Tongue (tissue), 2 donors: Measurements from ENCODE around the gene PPP2R2C. TPM values are rescaled to one million over a fixed set of nuclear protein-coding genes. Genes with fewer than 3 reads are reported as not detected.

Experiments used
- DNase-seq: peaks from one replicate; pipeline ENCODE4 v3.0.0-alpha.2; 2015
- total RNA-seq: library from RNA; depleted of rRNA; stranded (reverse); fragments of >200 nt; gene quantifications from one replicate; pipeline ENCODE4 v1.2.3, GENCODE V29; 2014

Gene PPP2R2C
- total RNA-seq, 1 donor from 2014 or later: 8.8 TPM

DNA sequence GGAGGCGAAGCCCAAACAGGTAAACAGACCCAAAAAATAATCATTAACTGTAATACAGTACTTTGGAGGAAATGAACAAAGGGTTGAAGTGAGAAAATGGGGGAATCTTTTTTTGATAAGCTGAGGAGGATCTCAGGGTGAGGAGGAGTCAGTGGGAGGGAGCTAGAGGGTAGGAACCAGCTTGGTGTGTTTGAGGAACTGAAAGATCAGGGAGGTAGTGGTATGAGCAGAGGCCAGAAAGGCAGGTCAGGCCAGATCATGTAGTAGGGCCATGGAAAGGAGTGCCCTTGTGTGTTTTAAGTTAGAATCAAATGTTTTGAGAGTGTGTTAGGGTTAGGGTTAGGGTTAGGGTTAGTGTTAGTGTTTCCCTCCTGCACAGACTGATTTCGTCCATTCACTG is 48.8 kb downstream of the PPP2R2C start:
- DNase-seq: no peak

GRCh38 chr4:6422866-6423265 is 49.5 kb downstream of the PPP2R2C start:
- no peak for DNase-seq

- no peak for DNase-seq
Observed at GRCh38 chr4:6422105-6422504, 50.3 kb downstream of the PPP2R2C start.

- no peak for DNase-seq
Observed at GRCh38 chr4:6421397-6421796, 51.0 kb downstream of the PPP2R2C start.

DNA sequence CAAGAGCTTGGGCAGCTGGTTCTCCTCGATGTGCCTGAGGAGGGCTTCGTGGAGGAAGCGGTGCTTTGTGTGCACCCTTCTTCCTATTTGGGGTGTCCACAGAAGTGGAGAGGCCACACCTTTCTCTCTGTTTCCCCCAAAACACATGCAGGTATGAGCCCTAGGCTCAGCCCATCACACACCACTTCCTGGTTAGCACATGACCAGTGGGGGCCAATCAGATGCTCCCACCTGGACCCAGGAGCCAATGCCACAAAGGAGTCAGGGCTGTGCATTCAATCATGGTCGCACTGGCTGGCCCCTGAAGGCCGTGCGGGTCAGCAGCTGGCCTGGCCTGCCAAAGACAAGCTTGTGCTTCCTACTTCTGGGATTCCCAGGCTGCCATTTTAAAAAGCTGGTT is 51.4 kb downstream of the PPP2R2C start:
- no peak for DNase-seq

DNA sequence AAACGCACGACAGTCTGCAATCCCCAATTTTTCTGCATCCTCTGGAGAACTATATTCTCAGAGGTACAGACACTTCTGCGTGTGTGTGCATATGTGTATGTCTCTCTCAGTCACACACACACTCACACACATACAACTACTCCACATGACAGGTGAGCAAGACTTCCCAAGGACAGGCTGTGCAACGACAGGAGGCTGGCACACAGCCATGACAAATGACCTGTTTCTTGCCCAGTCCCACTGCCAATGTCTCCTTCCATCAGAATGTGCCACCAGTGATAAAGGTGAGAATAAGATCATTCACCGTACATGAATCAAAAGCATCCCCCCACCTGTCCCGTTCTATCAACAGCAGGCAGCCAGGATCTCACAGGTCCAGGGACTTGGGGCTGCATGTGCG is 52.4 kb downstream of the PPP2R2C start:
- no peak for DNase-seq

GRCh38 chr4:6419452-6420028 is 52.9 kb downstream of the PPP2R2C start:
- DNase-seq: no peak

- DNase-seq: no peak
Observed at GRCh38 chr4:6418193-6418755, 54.1 kb downstream of the PPP2R2C start.

DNA sequence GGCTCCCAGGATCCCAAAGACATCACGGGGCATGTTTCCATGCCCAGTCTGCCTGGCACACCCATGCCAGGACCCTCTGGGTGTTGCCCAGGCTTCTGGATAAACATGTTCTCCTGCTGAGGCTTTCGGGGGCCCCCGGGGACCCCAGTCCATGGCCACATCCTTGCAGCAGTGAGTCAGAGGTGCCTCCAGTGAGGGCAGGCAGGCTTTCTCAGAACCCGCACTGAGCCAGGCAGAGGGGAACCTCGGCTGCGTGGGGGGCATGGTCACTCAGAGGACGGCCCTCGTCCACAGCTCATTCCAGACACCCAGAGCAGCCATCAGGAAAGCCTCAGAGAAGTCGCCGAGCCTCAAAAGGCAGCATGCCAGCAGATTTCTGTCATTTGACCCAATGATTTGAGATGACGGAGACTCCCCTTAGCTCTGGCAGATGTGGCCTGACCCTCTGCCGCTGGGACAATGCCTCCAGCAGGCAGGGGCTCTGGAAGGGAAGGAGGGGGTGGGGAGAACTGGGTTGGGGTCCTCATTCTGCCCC is 54.8 kb downstream of the PPP2R2C start:
- no peak for DNase-seq

GRCh38 chr4:6416518-6417286 is 55.7 kb downstream of the PPP2R2C start:
- DNase-seq: peak; percentile 5

GRCh38 chr4:6415031-6415705 is 57.2 kb downstream of the PPP2R2C start:
- no peak for DNase-seq

DNA sequence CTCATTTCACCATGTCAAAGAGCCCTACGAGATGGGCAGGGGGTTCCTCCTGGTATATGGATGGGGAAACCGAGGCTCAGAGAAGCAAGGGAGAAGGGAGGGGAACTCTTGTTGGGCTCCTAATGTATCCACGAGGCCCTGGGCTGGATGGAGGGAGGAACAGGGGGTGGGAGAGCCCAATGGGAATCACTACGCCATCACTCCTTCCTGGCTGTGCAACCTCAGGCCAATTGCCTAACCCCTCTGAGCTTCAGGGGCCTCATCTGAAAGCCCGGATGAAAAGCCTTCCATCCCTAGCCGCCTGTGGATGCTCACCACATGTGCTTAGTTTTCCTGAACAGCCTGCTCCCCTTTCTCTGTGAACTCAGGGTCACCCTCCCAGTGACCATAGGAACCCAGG is 57.8 kb downstream of the PPP2R2C start:
- no peak for DNase-seq

GRCh38 chr4:6410664-6411063 is 61.8 kb downstream of the PPP2R2C start:
- DNase-seq: no peak

DNA sequence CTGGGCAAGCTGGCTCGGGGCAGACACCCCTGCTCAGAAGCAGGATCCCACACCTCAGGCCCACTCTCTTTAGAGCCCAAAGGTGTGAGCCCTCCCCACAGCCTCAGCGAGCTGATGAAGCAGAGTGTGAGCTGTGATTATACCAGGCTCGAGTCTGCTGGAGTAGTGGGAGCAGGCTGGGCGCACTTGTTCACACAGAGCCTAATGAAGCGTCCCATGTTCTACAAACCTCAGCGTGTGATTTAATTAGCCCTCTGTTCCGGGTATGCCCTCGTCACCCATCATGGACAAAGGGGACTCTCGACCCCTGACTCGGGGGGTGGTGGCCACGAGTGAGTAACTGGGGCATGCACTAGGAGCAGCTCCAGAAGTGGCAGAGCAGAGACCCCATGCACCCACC is 62.3 kb downstream of the PPP2R2C start:
- no peak for DNase-seq

GRCh38 chr4:6409381-6409780 is 63.0 kb downstream of the PPP2R2C start:
- DNase-seq: no peak

DNA sequence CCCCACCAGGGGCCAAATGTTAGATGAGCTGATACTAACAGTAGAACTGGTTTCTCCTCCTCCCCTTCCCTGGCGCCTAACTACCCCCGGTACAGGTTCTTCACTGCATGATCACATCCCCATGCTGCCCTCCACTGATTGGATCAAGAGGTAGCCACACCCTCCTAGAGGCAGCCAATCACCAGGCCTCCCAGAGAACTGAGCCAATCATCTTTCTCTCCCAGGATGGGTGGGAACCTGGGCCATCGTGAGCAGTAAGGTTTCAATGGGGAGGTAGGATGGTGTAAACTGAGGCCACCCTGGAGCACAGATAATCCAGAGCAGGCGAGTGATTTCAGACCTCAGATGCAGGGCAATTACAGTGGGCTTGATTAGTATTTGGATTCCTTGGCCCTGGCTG is 64.2 kb downstream of the PPP2R2C start:
- DNase-seq: no peak

GRCh38 chr4:6405397-6405706 is 67.1 kb downstream of the PPP2R2C start:
- DNase-seq: no peak

- DNase-seq: no peak
Observed at GRCh38 chr4:6404611-6405396, 67.6 kb downstream of the PPP2R2C start.

- no peak for DNase-seq
Observed at GRCh38 chr4:6403400-6403685, 69.1 kb downstream of the PPP2R2C start.

DNA sequence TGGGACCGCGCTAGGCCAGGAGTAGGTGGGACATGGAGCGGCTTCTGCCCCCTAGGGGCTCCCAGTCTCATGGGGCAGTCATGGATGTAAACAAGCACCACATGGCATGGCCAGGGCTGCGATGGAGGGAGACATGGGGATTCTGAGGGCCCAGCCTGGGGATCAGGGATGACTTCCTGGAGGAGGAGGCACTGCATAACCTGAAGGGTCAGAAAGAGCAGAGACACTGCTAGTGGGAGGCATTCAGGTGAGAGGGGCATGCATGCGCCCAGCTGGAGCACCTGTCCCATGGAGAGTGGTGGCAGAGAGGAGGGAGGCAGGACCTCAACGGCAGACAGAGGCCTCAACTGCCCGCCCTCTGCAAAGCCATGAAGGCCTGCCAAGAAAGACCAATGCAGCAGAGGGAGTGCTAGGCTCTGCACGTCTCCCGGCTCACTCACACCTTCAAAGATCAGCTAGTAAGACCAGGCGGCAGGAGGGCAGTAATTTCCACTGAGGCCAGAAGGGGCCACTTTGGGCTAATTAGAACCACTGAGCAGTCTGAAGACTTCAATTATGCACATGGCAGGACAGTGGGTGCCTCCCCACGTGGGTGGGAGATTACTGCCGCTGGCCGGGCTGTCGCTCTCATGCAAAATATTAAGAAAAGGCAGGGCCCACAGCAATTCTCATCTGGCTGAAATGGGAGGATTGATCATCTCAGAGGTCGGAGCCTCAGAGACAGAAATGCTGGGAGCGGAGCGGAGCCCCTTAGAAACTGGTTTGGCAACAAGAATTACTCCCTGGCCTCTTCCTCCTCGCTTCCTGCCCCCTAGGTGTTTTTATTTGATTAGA is 69.6 kb downstream of the PPP2R2C start:
- no peak for DNase-seq

DNA sequence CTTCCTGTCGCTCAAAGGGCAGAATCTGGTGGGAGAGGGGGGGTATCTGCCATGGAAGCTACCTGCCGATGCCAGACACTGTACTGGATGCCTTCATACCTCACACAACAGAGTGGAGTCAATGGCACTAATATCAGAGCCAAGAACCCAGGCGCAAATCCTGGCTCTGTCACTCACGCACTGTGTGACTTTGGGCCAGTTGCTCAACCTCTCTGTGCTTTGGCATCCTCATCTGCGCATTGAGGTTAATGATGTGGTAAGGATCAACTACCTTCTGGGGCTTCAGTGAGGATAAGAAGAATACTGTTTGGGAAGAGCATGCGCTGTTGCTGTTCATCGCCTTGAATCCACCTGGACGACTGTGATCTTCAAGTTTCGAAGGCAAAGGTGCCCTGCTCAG is 70.6 kb downstream of the PPP2R2C start:
- DNase-seq: no peak
